Body of pancreas (tissue), 4 donors: ENCODE results near the gene NUP210L.

Experiments used
- CTCF ChIP-seq, 7 experiments: fragments of 450-650 bp in 4 of 7; fragments of 200-600 bp in 3 of 7; sonication (generic) in 3 of 7; IDR thresholded peaks; one replicate each; pipeline ENCODE4 v1.5.1; 2016 to 2019; ENCODE audit warnings: antibody characterized with exemption in 7 of 7
- POLR2A ChIP-seq, 3 donors: fragments of 450-650 bp; IDR thresholded peaks; one replicate each; pipeline ENCODE4 v1.6.1; 2016; ENCODE audit warnings: antibody characterized with exemption in 3 of 3, mild to moderate bottlenecking in 2 of 3

DNA sequence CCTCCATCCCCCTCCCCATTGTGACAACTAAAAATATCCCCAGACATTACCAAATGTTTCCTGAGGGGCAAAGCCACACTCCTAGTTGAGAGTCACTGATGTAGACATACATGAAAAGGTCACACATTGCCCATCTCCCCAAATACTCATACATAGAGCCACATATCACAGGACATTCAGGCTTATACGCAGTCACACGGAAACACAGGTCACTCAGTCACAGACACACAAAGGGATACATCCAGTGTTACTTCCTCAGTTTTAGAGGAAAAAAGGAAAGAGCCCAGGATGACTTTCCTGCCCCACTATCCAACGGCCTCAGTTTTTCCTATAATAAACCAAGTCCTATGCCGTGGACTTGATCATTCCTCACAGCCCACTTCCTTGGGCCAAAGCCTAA, 193.5 kb downstream of the NUP210L start:
- no peak for TF ChIP-seq CTCF (IDR thresholded peaks at IDR 0.05)
- no peak for TF ChIP-seq POLR2A (IDR thresholded peaks at IDR 0.05)
